Endodermal cell (in vitro differentiated cells): ENCODE results near the gene CLIP2. TPM values are rescaled to one million over a fixed set of nuclear protein-coding genes. Genes with fewer than 3 reads are reported as not detected.

Experiments used
- DNase-seq: peaks from one replicate; pipeline ENCODE4 v3.0.0-alpha.2; 2017
- H3K27ac ChIP-seq: 2 replicates; pipeline ENCODE4 v1.5.1; 2013; ENCODE audit warnings: mild to moderate bottlenecking, low read depth, low read length, moderate library complexity
- H3K27me3 ChIP-seq: 2 replicates; pipeline ENCODE4 v1.6.1; 2013; ENCODE audit warnings: mild to moderate bottlenecking, low read length, moderate library complexity; ENCODE audit not compliant: insufficient read depth, control insufficient read depth, poor library complexity, severe bottlenecking
- H3K36me3 ChIP-seq: 2 replicates; pipeline ENCODE4 v1.7.0; 2013; ENCODE audit warnings: mild to moderate bottlenecking, low read length, moderate library complexity; ENCODE audit not compliant: control insufficient read depth, insufficient read depth
- H3K4me1 ChIP-seq: one replicate; pipeline ENCODE4 v1.7.0; 2013; ENCODE audit warnings: low read length; ENCODE audit not compliant: control insufficient read depth, insufficient read depth
- H3K4me3 ChIP-seq: 2 replicates; pipeline ENCODE4 v1.5.1; 2013; ENCODE audit warnings: mild to moderate bottlenecking, low read length, moderate library complexity
- H3K9ac ChIP-seq: 2 replicates; pipeline ENCODE4 v1.6.1; 2013; ENCODE audit warnings: mild to moderate bottlenecking, low read length, moderate library complexity; ENCODE audit not compliant: poor library complexity, severe bottlenecking; ENCODE audit errors: extremely low read depth
- H3K9me3 ChIP-seq: 2 replicates; pipeline ENCODE4 v1.6.1; 2013; ENCODE audit warnings: mild to moderate bottlenecking, low read length, moderate library complexity; ENCODE audit not compliant: control insufficient read depth
- H3K27ac Mint-ChIP-seq: 2 replicates; pipeline ENCODE4 v1.8.0; 2020; ENCODE audit warnings: mixed read lengths
- H3K27me3 Mint-ChIP-seq: 2 replicates; pipeline ENCODE4 v1.8.0; 2021; ENCODE audit warnings: mild to moderate bottlenecking, mixed read lengths; ENCODE audit not compliant: insufficient read depth
- H3K36me3 Mint-ChIP-seq: 2 replicates; pipeline ENCODE4 v1.8.0; 2020; ENCODE audit warnings: low read depth, mixed read lengths
- H3K4me1 Mint-ChIP-seq: 2 replicates; pipeline ENCODE4 v1.8.0; 2020; ENCODE audit warnings: mixed read lengths
- H3K4me3 Mint-ChIP-seq: 2 replicates; pipeline ENCODE4 v1.8.0; 2020; ENCODE audit warnings: mild to moderate bottlenecking, moderate library complexity, mixed read lengths
- H3K9me3 Mint-ChIP-seq: 2 replicates; pipeline ENCODE4 v1.8.0; 2020; ENCODE audit warnings: mild to moderate bottlenecking, mixed read lengths
- CTCF ChIP-seq: fragments of 200-600 bp; sonication (generic); conservative IDR thresholded peaks from 2 replicates; pipeline ENCODE4 v1.5.0; 2021; ENCODE audit warnings: antibody characterized with exemption, mild to moderate bottlenecking
- WGBS, 2 experiments: methylation state at CpG; one replicate each; pipeline versions ENCODE4 v1.1.5 to v1.1.7; 2013; ENCODE audit warnings: missing lambda C conversion rate in 2 of 2, mixed read lengths in 1 of 2; ENCODE audit not compliant: insufficient coverage in 1 of 2, insufficient read length in 1 of 2; 5-methylcytosine and 5-hydroxymethylcytosine counted together
- total RNA-seq, 2 donors: library from RNA; stranded (reverse); fragmentation: NEBNext Ultra II Directional in 1 of 2; extraction: Animal tissue kit (Norgen Biotek cat#: 25700) in 1 of 2; gene quantifications; 2 replicates in 1 of 2; 3 replicates in 1 of 2; pipeline ENCODE4 v1.2.1, GENCODE V29; 2021

CLIP2 gene
- total RNA-seq, 2 donors from 2014 or later: 44.3 to 57.2 TPM

DNA sequence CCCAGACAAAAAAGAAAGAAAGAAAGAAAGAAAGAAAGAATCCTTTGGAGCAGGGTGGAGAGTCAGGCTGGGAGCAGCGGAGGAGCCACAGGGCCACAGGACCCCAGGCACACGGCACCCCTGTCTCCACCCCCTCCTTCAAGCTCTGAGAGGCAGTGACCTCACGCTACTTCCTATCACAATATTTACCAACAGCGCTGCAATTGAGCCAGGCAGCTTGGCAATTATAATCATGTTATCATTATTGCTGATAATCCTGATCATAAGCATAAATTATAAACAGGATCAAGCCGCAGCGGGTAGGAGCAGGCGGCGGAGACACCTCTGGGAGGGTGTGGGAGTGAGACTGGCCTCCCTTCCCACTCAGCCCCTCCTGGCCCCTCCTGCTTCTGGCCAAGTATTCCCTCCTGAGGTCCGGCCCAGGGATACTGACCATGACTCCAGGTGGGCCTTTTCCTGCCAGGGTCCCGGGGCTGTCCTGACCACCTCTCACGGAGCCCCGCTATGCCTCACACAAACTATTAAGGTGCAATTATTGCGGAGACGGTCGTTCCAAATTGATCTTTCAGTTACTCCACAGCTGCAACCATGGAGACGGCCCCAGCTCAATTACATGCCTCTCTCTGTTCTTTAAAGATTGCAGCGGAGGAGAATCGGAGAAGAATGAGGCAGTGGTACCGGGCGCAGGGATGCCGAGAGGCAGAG, 154.5 kb downstream of the CLIP2 start:
- Mint-ChIP-seq H3K4me1 (no peaks in the 10 kb centered on the region), H3K36me3 (no peaks in the 10 kb centered on the region), H3K4me3 (no peak overlapping the region), H3K9me3 (peaks cover 8% of the 10 kb centered on the region), H3K27me3 (no peaks in the 10 kb centered on the region), H3K27ac (no peak overlapping the region)
- Histone ChIP-seq H3K4me1 (no peaks in the 10 kb centered on the region), H3K4me3 (no peak overlapping the region), H3K36me3 (no peaks in the 10 kb centered on the region), H3K9me3 (peaks cover 4% of the 10 kb centered on the region), H3K27ac (peak overlapping the region; percentile 77), H3K27me3 (no peaks in the 10 kb centered on the region), H3K9ac (no peak overlapping the region)
- TF ChIP-seq CTCF: no peak
- DNase-seq: no peak
- 87 to 90% methylated on average over 14 to 21 of the region's 21 CpGs for WGBS, 2 experiments

DNA sequence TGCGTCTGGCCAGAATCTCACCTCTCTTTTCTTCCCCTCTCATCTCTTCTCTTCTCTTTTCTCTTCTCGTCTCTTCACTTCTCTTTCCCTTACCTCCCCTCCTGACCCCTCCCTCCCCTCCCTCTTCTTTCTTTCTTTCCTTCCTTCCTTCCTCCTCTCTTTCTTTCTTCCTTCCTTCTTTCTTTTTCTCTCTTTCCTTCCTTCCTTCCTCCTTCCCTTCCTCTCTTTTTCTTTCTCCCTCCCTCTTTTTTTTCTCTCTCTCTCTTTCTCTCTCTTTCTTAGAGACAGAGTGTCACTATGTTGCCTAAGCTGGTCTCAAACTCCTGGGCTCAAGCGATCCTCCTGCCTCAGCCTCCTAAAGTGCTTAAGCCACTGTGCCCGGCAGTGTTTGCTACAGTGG, 159.9 kb downstream of the CLIP2 start:
- no peak for TF ChIP-seq CTCF
- Mint-ChIP-seq H3K27ac (no peak overlapping the region), H3K4me3 (no peak overlapping the region), H3K4me1 (no peaks in the 10 kb centered on the region), H3K36me3 (no peaks in the 10 kb centered on the region), H3K9me3 (peaks cover 7% of the 10 kb centered on the region), H3K27me3 (no peaks in the 10 kb centered on the region)
- Histone ChIP-seq H3K27me3 (no peaks in the 10 kb centered on the region), H3K4me3 (no peak overlapping the region), H3K36me3 (no peaks in the 10 kb centered on the region), H3K9ac (no peak overlapping the region), H3K4me1 (no peaks in the 10 kb centered on the region), H3K27ac (no peak overlapping the region), H3K9me3 (peaks cover 6% of the 10 kb centered on the region)
- 84 to 96% methylated on average over 4 of the region's 4 CpGs for WGBS, 2 experiments
- DNase-seq: no peak

- H3K4me3 Mint-ChIP-seq: no peak overlapping the region
- H3K27me3 ChIP-seq: no peaks in the 10 kb centered on the region
- H3K36me3 Mint-ChIP-seq: no peaks in the 10 kb centered on the region
- H3K4me1 Mint-ChIP-seq: peaks cover under 1% of the 10 kb centered on the region
- WGBS, 2 experiments: 63 to 78% methylated on average over 8 to 15 of the region's 15 CpGs
- H3K27ac ChIP-seq: no peak overlapping the region
- no peak overlapping the region for H3K27ac Mint-ChIP-seq
- H3K36me3 ChIP-seq: no peaks in the 10 kb centered on the region
- H3K4me1 ChIP-seq: no peaks in the 10 kb centered on the region
- H3K9ac ChIP-seq: no peak overlapping the region
- H3K9me3 ChIP-seq: peaks cover 6% of the 10 kb centered on the region
- TF ChIP-seq CTCF: peak; percentile 92
- peaks cover 7% of the 10 kb centered on the region for H3K9me3 Mint-ChIP-seq
- DNase-seq: peak; percentile 94
- H3K27me3 Mint-ChIP-seq: no peaks in the 10 kb centered on the region
- H3K4me3 ChIP-seq: no peak overlapping the region
Observed at GRCh38 chr7:74449809-74450397, 160.7 kb downstream of the CLIP2 start.
